Endothelial cell of umbilical vein (primary cell): Measurements from ENCODE around the gene ADIPOR2. TPM values are rescaled to one million over a fixed set of nuclear protein-coding genes. Genes with fewer than 3 reads are reported as not detected.
A peak's percentile ranks its signal among the peaks of the same experiment; 100 is the strongest.

Source experiments
- BruUV-seq: library from RNA; stranded (reverse); fragments of 400-500 nt; replicated peaks from 2 replicates; lab custom pipeline; 2021; lab: Mats Ljungman, UMichigan
- CTCF ChIA-PET: fragments of 300-600, 350-600 bp; sonication (Branson Sonifier 250); formaldehyde crosslinking; loops from one replicate; lab custom pipeline; 2021; ENCODE audit warnings: antibody characterized with exemption, inconsistent platforms; lab: Charles Lee
- POLR2A ChIA-PET: fragments of 300-600, 350-600 bp; sonication (Branson Sonifier 250); formaldehyde crosslinking; loops from one replicate; lab custom pipeline; 2021; ENCODE audit warnings: antibody characterized with exemption, inconsistent platforms; lab: Charles Lee
- DNase-seq: peaks from one replicate; pipeline ENCODE4 v3.0.0-alpha.2; 2011; ENCODE audit warnings: low read depth, low spot score
- FAIRE-seq: peaks from 2 replicates; lab custom pipeline; 2011; peaks lifted over from hg19 to GRCh38; lab: Jason Lieb, UNC
- H2AFZ ChIP-seq: 2 replicates; pipeline ENCODE4 v1.6.0; 2012; ENCODE audit warnings: low read depth, low read length, control low read depth, inconsistent platforms
- H3K27ac ChIP-seq: 2 replicates; pipeline ENCODE4 v1.5.1; 2011; ENCODE audit warnings: low read depth, mild to moderate bottlenecking, control low read depth, low read length, moderate library complexity; ENCODE audit not compliant: insufficient read depth
- H3K27me3 ChIP-seq, 2 experiments: 2 replicates each; pipeline versions ENCODE4 v1.6.0 to v1.6.1; 2011; ENCODE audit warnings: low read length in 2 of 2, mixed read lengths in 1 of 2; ENCODE audit not compliant: control insufficient read depth in 2 of 2, insufficient read depth in 2 of 2
- H3K36me3 ChIP-seq, 2 experiments: 2 replicates in 1 of 2; 3 replicates in 1 of 2; pipeline ENCODE4 v1.5.1; 2011; ENCODE audit warnings: low read length in 2 of 2, mild to moderate bottlenecking in 1 of 2, moderate library complexity in 1 of 2; ENCODE audit not compliant: control insufficient read depth in 2 of 2, insufficient read depth in 2 of 2; ENCODE audit errors: extremely low read depth in 1 of 2
- H3K4me1 ChIP-seq: 3 replicates; pipeline ENCODE4 v1.5.1; 2011; ENCODE audit warnings: mild to moderate bottlenecking, low read length; ENCODE audit not compliant: control insufficient read depth, insufficient read depth; ENCODE audit errors: extremely low read depth
- H3K4me2 ChIP-seq: 2 replicates; pipeline ENCODE4 v1.6.1; 2011; ENCODE audit warnings: low read length, control low read depth, mixed read lengths; ENCODE audit not compliant: insufficient read depth
- H3K4me3 ChIP-seq, 3 experiments: fragments of 200-600 bp in 1 of 3; sonication (generic), shearing (Covaris generic) in 1 of 3; replicated peaks in 1 of 3; 2 replicates each; pipeline ENCODE4 v1.5.1; 2011 to 2016; ENCODE audit warnings: control low read depth in 3 of 3, low read length in 3 of 3, mild to moderate bottlenecking in 2 of 3, inconsistent platforms in 1 of 3, low read depth in 1 of 3, moderate library complexity in 1 of 3; ENCODE audit not compliant: insufficient read depth in 1 of 3
- H3K79me2 ChIP-seq: 2 replicates; pipeline ENCODE4 v1.6.0; 2012; ENCODE audit warnings: low read length, inconsistent platforms; ENCODE audit not compliant: control insufficient read depth, insufficient read depth
- H3K9ac ChIP-seq: replicated peaks from 2 replicates; pipeline ENCODE3; 2011; ENCODE audit warnings: low read length, control low read depth; ENCODE audit not compliant: insufficient read depth; ENCODE audit errors: extremely low read depth
- H3K9me1 ChIP-seq: replicated peaks from 3 replicates; pipeline ENCODE4 v1.6.0; 2011; ENCODE audit warnings: mild to moderate bottlenecking, low read length; ENCODE audit not compliant: control insufficient read depth, insufficient read depth; ENCODE audit errors: extremely low read depth
- H3K9me3 ChIP-seq: replicated peaks from 2 replicates; pipeline ENCODE4 v1.5.1; 2012; ENCODE audit warnings: low read length, inconsistent platforms; ENCODE audit not compliant: control insufficient read depth, insufficient read depth
- H4K20me1 ChIP-seq: replicated peaks from 2 replicates; pipeline ENCODE3; 2011; ENCODE audit warnings: mild to moderate bottlenecking, low read length; ENCODE audit not compliant: control insufficient read depth, insufficient read depth; ENCODE audit errors: extremely low read depth
- CTCF ChIP-seq, 2 donors: IDR thresholded peaks; 1 replicate in 1 of 2; 2 replicates in 1 of 2; pipeline ENCODE4 v1.5.1; 2011; ENCODE audit warnings: low read length in 2 of 2, mild to moderate bottlenecking in 2 of 2, moderate library complexity in 2 of 2, control low read depth in 1 of 2, inconsistent platforms in 1 of 2, low read depth in 1 of 2; ENCODE audit not compliant: insufficient read depth in 1 of 2; ENCODE audit errors: extremely low read depth in 1 of 2
- EZH2 ChIP-seq: IDR thresholded peaks from 2 replicates; pipeline ENCODE4 v1.6.1; 2012; ENCODE audit warnings: borderline replicate concordance, low read depth, mild to moderate bottlenecking, moderate library complexity, low read length, inconsistent platforms; ENCODE audit not compliant: severe bottlenecking
- FOS ChIP-seq: IDR thresholded peaks from 2 replicates; pipeline ENCODE4 v1.6.1; 2011; ENCODE audit warnings: mild to moderate bottlenecking, low read length, moderate library complexity, borderline replicate concordance; ENCODE audit not compliant: insufficient read depth
- GATA2 ChIP-seq: IDR thresholded peaks from 2 replicates; pipeline ENCODE4 v1.7.0; 2011; ENCODE audit warnings: low read depth, mild to moderate bottlenecking, moderate library complexity, mixed read lengths, low read length; ENCODE audit not compliant: insufficient read length, insufficient read depth
- JUN ChIP-seq: IDR thresholded peaks from 2 replicates; pipeline ENCODE4 v1.6.1; 2011; ENCODE audit warnings: borderline replicate concordance, low read depth; ENCODE audit not compliant: insufficient read length, insufficient read depth
- MAX ChIP-seq: IDR thresholded peaks from 2 replicates; pipeline ENCODE4 v1.6.1; 2011; ENCODE audit not compliant: insufficient read depth, insufficient read length
- MYC ChIP-seq: IDR thresholded peaks from one replicate; pipeline ENCODE4 v1.6.1; 2011; ENCODE audit warnings: mild to moderate bottlenecking, low read depth, low read length
- POLR2A ChIP-seq: IDR thresholded peaks from 2 replicates; pipeline ENCODE4 v1.6.1; 2012; ENCODE audit warnings: low read depth, mild to moderate bottlenecking, control low read depth, low read length
- POLR2AphosphoS5 ChIP-seq: IDR thresholded peaks from 2 replicates; pipeline ENCODE4 v1.6.1; 2012; ENCODE audit warnings: low read depth, mild to moderate bottlenecking, control low read depth, low read length, moderate library complexity; ENCODE audit not compliant: insufficient read depth
- dilution Hi-C: fragments of 300-500 bp; cut with MboI; formaldehyde crosslinking; loops from one replicate; pipeline ENCODE4 v1.15.0; 2019; ENCODE audit warnings: low sequenced_read_pairs; ENCODE audit not compliant: extremely low pct_ligation_motif_present
- intact Hi-C: fragments of 100-400 bp; cut with micrococcal nuclease; formaldehyde crosslinking; loops from one replicate; pipeline ENCODE4 v1.10.0; 2022
- polyA plus RNA-seq, 4 experiments: library from polyadenylated mRNA; depleted of rRNA in 3 of 4; stranded (reverse) in 3 of 4; unstranded in 1 of 4; fragments of >200 nt; gene quantifications; 2 replicates each; pipeline versions ENCODE4 v1.2.1 to v1.2.3, GENCODE V29; 2011 to 2012; ENCODE audit warnings: missing spikeins in 1 of 4
- total RNA-seq: library from RNA; stranded (reverse); gene quantifications from 2 replicates; pipeline ENCODE4 v1.2.3, GENCODE V29; 2021

Gene ADIPOR2
- total and polyA plus RNA-seq, 2 donors (not counting 3 experiments of a cell fraction or from before 2014, with no cell fraction given) = 22.5 to 57.3 TPM

- Histone ChIP-seq H3K9ac (no peak overlapping the region), H3K79me2 (no peaks in the 10 kb centered on the region), H3K4me2 (no peak overlapping the region), H3K27ac (no peak overlapping the region), H2AFZ (no peak overlapping the region), H3K9me3 (no peaks in the 10 kb centered on the region), H3K36me3 (no peaks in the 10 kb centered on the region), H3K27me3 (no peaks in the 10 kb centered on the region), H3K4me3 (no peak overlapping the region), H3K9me1 (no peaks in the 10 kb centered on the region), H4K20me1 (no peaks in the 10 kb centered on the region), H3K4me1 (no peaks in the 10 kb centered on the region)
- TF ChIP-seq POLR2A = no peak
- ChIA-PET POLR2A (no interaction called here), CTCF (interaction anchor here (1.7 kb wide), 1 partner anchor 136 kb away, joined by 8 read pairs; no protein-coding TSS in a partner anchor)
- intact Hi-C loops (loop anchor here (2.0 kb wide), 1 partner anchor 231 kb away; no protein-coding TSS in a partner anchor), dilution Hi-C loops (no loop called here)
- no TSS peak for BruUV-seq
- DNase-seq = no peak
- no peak for FAIRE-seq
Observed at GRCh38 chr12:1803736-1804135, 112.9 kb downstream of the ADIPOR2 start.

- Histone ChIP-seq H3K79me2 (no peaks in the 10 kb centered on the region), H3K27ac (no peak overlapping the region), H3K9me1 (no peaks in the 10 kb centered on the region), H3K27me3 (no peaks in the 10 kb centered on the region), H3K9me3 (no peaks in the 10 kb centered on the region), H3K4me1 (no peaks in the 10 kb centered on the region), H3K9ac (no peak overlapping the region), H3K4me3 (no peak overlapping the region), H3K4me2 (no peak overlapping the region), H4K20me1 (no peaks in the 10 kb centered on the region), H2AFZ (peak overlapping the region; percentile 79), H3K36me3 (no peaks in the 10 kb centered on the region)
- ChIA-PET CTCF (interaction anchor here (1.7 kb wide), 1 partner anchor 135 kb away, joined by 8 read pairs; no protein-coding TSS in a partner anchor), POLR2A (no interaction called here)
- BruUV-seq = TSS peak; percentile 80
- peak; percentile 98 for FAIRE-seq
- TF ChIP-seq MAX = peak; percentile 60
- TF ChIP-seq MYC = no peak
- TF ChIP-seq FOS = no peak
- no peak for TF ChIP-seq GATA2
- no peak for TF ChIP-seq CTCF (IDR thresholded peaks at IDR 0.05; ENCODE audit: extremely low read depth in 1 of 2, insufficient read depth in 1 of 2, low read depth in 1 of 2, low read length in 2 of 2)
- TF ChIP-seq JUN = no peak
- peak; percentile 22 for TF ChIP-seq POLR2AphosphoS5
- peak; percentile 67 for TF ChIP-seq POLR2A
- no peak for TF ChIP-seq EZH2
- dilution Hi-C loops = no loop called here
- DNase-seq = peak; percentile 85
- intact Hi-C loops = loop anchor here (2.0 kb wide), 1 partner anchor 230 kb away; no protein-coding TSS in a partner anchor
Observed at GRCh38 chr12:1804545-1805332, 113.9 kb downstream of the ADIPOR2 start.
